CD4-positive, alpha-beta T cell (primary cell): ENCODE results near the gene JADE3. TPM values are rescaled to one million over a fixed set of nuclear protein-coding genes. Genes with fewer than 3 reads are reported as not detected.

Source experiments
- ATAC-seq: fragments of 200-7000 bp; cut with Tn5 transposase; one replicate; pipeline ENCODE4 v1.10.0; 2022; ENCODE audit warnings: mild to moderate bottlenecking; ENCODE audit not compliant: poor library complexity
- CTCF ChIA-PET: fragments of 350-600 bp; sonication (Branson Sonifier 250); formaldehyde crosslinking; loops from one replicate; lab custom pipeline; 2021; ENCODE audit warnings: antibody characterized with exemption, inconsistent platforms; lab: Charles Lee
- POLR2A ChIA-PET: fragments of 350-600 bp; sonication (Branson Sonifier 250); formaldehyde crosslinking; loops from one replicate; lab custom pipeline; 2021; ENCODE audit warnings: antibody characterized with exemption, inconsistent platforms; lab: Charles Lee
- DNase-seq, 14 experiments: peaks; one replicate each; pipeline ENCODE4 v3.0.0-alpha.2; 2013 to 2020; ENCODE audit warnings: mixed read lengths in 2 of 14
- H3K27ac ChIP-seq, 2 donors: one replicate each; pipeline versions ENCODE4 v1.5.1 to v1.7.0; 2013; ENCODE audit warnings: low read length in 2 of 2, low read depth in 1 of 2, mild to moderate bottlenecking in 1 of 2
- H3K27me3 ChIP-seq, 2 experiments: 1 replicate in 1 of 2; 2 replicates in 1 of 2; pipeline versions ENCODE4 v1.6.1 to v1.7.0; 2013; ENCODE audit warnings: low read length in 2 of 2, control low read depth in 1 of 2, mild to moderate bottlenecking in 1 of 2, moderate library complexity in 1 of 2; ENCODE audit not compliant: insufficient read depth in 2 of 2, control insufficient read depth in 1 of 2
- H3K36me3 ChIP-seq: one replicate; pipeline ENCODE4 v1.6.1; 2013; ENCODE audit warnings: low read length, control low read depth; ENCODE audit not compliant: insufficient read depth
- H3K4me1 ChIP-seq: one replicate; pipeline ENCODE4 v1.6.1; 2013; ENCODE audit warnings: low read length, control low read depth; ENCODE audit not compliant: insufficient read depth
- H3K4me3 ChIP-seq: one replicate; pipeline ENCODE4 v1.5.1; 2013; ENCODE audit warnings: mild to moderate bottlenecking, low read length, moderate library complexity
- H3K9me3 ChIP-seq, 2 experiments: 1 replicate in 1 of 2; 2 replicates in 1 of 2; pipeline versions ENCODE4 v1.6.1 to v1.7.0; 2013; ENCODE audit warnings: low read length in 2 of 2, mild to moderate bottlenecking in 2 of 2, control low read depth in 1 of 2, moderate library complexity in 1 of 2; ENCODE audit not compliant: control insufficient read depth in 1 of 2, insufficient read depth in 1 of 2
- H3K27ac Mint-ChIP-seq: one replicate; pipeline ENCODE4 v1.8.0; 2020; ENCODE audit warnings: mixed read lengths
- H3K27me3 Mint-ChIP-seq: one replicate; pipeline ENCODE4 v1.8.0; 2021; ENCODE audit warnings: mixed read lengths
- H3K36me3 Mint-ChIP-seq: one replicate; pipeline ENCODE4 v1.8.0; 2021; ENCODE audit warnings: low read depth, mixed read lengths
- H3K4me1 Mint-ChIP-seq: one replicate; pipeline ENCODE4 v1.8.0; 2021; ENCODE audit warnings: low read depth, mixed read lengths
- H3K4me3 Mint-ChIP-seq: one replicate; pipeline ENCODE4 v1.8.0; 2020; ENCODE audit warnings: mild to moderate bottlenecking, mixed read lengths
- H3K9me3 Mint-ChIP-seq: one replicate; pipeline ENCODE4 v1.8.0; 2020; ENCODE audit warnings: mixed read lengths
- intact Hi-C, 2 experiments: fragments of 100-400 bp; cut with DNase I in 1 of 2; cut with micrococcal nuclease in 1 of 2; formaldehyde crosslinking; loops; one replicate each; pipeline versions ENCODE4 v1.15.1 to v1.9.0; 2023 to 2025; cut with DNase I, micrococcal nuclease
- total RNA-seq, 174 experiments: library from RNA in 2 of 174; stranded (reverse) in 2 of 174; gene quantifications; one replicate each; pipeline ENCODE4 v1.2.3 and lab custom pipeline; 2021 to 2026
- TF ChIP-seq, protein P1 (sequence below): fragments of 200-600 bp; IDR thresholded peaks from one replicate; pipeline ENCODE4 v1.8.0; 2022; ENCODE audit warnings: antibody characterized with exemption, mild to moderate bottlenecking

JADE3 gene
- total RNA-seq, 2 experiments from 2014 or later: 0.05 to 0.20 TPM

DNA sequence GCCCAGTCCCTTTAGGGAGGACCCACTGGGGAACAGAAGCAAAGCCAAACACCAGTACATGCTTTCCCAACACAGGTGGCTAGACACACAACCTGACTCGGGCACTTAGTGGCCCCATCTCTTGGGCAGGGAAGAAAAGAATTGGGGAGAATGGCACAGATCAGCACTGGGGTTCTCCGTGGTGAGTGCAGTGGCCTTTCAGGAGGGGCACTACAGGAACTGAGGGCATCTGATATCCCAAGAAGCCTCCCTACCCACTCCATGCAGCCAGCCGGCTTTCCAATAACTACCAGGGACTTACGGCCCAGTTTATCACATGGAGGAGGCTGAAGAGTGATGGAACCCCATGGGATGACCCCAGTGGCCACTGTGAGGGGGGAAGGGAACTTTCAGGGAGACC, 189.0 kb downstream of the JADE3 start:
- ChIA-PET CTCF (no interaction called here), POLR2A (no interaction called here)
- H3K36me3 ChIP-seq: no peaks in the 10 kb centered on the region
- H3K4me3 ChIP-seq: no peak overlapping the region
- Mint-ChIP-seq H3K4me3 (no peak overlapping the region), H3K36me3 (no peaks in the 10 kb centered on the region), H3K27ac (no peak overlapping the region), H3K27me3 (no peaks in the 10 kb centered on the region), H3K9me3 (no peaks in the 10 kb centered on the region), H3K4me1 (no peaks in the 10 kb centered on the region)
- no peak for ATAC-seq
- no peak for DNase-seq
- H3K27me3 ChIP-seq: no peaks in the 10 kb centered on the region
- H3K27ac ChIP-seq: no peak overlapping the region
- H3K9me3 ChIP-seq: no peaks in the 10 kb centered on the region
- no peaks in the 10 kb centered on the region for H3K4me1 ChIP-seq
- TF ChIP-seq, protein P1, sequence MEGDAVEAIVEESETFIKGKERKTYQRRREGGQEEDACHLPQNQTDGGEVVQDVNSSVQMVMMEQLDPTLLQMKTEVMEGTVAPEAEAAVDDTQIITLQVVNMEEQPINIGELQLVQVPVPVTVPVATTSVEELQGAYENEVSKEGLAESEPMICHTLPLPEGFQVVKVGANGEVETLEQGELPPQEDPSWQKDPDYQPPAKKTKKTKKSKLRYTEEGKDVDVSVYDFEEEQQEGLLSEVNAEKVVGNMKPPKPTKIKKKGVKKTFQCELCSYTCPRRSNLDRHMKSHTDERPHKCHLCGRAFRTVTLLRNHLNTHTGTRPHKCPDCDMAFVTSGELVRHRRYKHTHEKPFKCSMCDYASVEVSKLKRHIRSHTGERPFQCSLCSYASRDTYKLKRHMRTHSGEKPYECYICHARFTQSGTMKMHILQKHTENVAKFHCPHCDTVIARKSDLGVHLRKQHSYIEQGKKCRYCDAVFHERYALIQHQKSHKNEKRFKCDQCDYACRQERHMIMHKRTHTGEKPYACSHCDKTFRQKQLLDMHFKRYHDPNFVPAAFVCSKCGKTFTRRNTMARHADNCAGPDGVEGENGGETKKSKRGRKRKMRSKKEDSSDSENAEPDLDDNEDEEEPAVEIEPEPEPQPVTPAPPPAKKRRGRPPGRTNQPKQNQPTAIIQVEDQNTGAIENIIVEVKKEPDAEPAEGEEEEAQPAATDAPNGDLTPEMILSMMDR: no peak
- intact Hi-C loops: no loop called here

Other genes starting within 250 kb of the JADE3 start
- gene SLC9A7, start 153.3 kb upstream of the JADE3 start, total RNA-seq: 1 to 10 TPM; 2.2 to 3.2 TPM
- 1 to 10 TPM; 3.8 to 4.1 TPM for gene RP2, start 75.4 kb upstream of the JADE3 start, total RNA-seq
- not detected for gene RGN, start 166.0 kb downstream of the JADE3 start, total RNA-seq
- gene NDUFB11, start 232.3 kb downstream of the JADE3 start, total RNA-seq: 10 to 100 TPM; 50.1 to 53.2 TPM
- gene RBM10, start 232.8 kb downstream of the JADE3 start, total RNA-seq: 10 to 100 TPM; 27.3 to 29.4 TPM